Upper lobe of left lung (tissue), 6 donors: ENCODE data around the gene TMED6. TPM values are rescaled to one million over a fixed set of nuclear protein-coding genes. Genes with fewer than 3 reads are reported as not detected.

Source experiments
- ATAC-seq, 2 donors: fragments of 200-7000 bp; cut with Tn5 transposase; one replicate each; pipeline ENCODE4 v1.9.1; 2022; ENCODE audit warnings: mild to moderate bottlenecking in 2 of 2, moderate library complexity in 2 of 2; ENCODE audit not compliant: low FRiP score in 2 of 2
- DNase-seq, 2 donors: peaks; one replicate each; pipeline ENCODE4 v3.0.0-alpha.2; 2019 to 2020
- H3K27ac ChIP-seq, 4 donors: fragments of 200-600 bp; sonication (generic); one replicate each; pipeline ENCODE4 v1.5.1; 2016 to 2019
- H3K27me3 ChIP-seq, 4 donors: fragments of 200-600 bp; sonication (generic); one replicate each; pipeline ENCODE4 v1.5.1; 2017 to 2019
- H3K36me3 ChIP-seq, 4 donors: fragments of 200-600 bp; sonication (generic); one replicate each; pipeline ENCODE4 v1.5.1; 2016 to 2019
- H3K4me1 ChIP-seq, 4 donors: fragments of 200-600 bp; sonication (generic); one replicate each; pipeline ENCODE4 v1.5.1; 2018 to 2019
- H3K4me3 ChIP-seq, 4 donors: fragments of 200-600 bp; sonication (generic); one replicate each; pipeline ENCODE4 v1.5.1; 2017 to 2019; ENCODE audit warnings: mild to moderate bottlenecking in 2 of 4, moderate library complexity in 1 of 4
- H3K9me3 ChIP-seq, 4 donors: fragments of 200-600 bp; sonication (generic); one replicate each; pipeline ENCODE4 v1.5.1; 2018 to 2019
- CTCF ChIP-seq, 6 experiments: fragments of 450-650 bp in 4 of 6; fragments of 200-600 bp in 2 of 6; sonication (generic) in 2 of 6; IDR thresholded peaks; one replicate each; pipeline ENCODE4 v1.5.1; 2016 to 2019; ENCODE audit warnings: antibody characterized with exemption in 6 of 6
- EP300 ChIP-seq, 4 donors: sonication (generic); formaldehyde crosslinking; IDR thresholded peaks; one replicate each; pipeline ENCODE4 v1.5.1; 2017; ENCODE audit warnings: antibody characterized with exemption in 4 of 4, control low read depth in 2 of 4
- POLR2A ChIP-seq, 4 donors: fragments of 450-650 bp; IDR thresholded peaks; one replicate each; pipeline ENCODE4 v1.5.1; 2016 to 2017; ENCODE audit warnings: antibody characterized with exemption in 4 of 4, mild to moderate bottlenecking in 2 of 4
- POLR2AphosphoS5 ChIP-seq, 2 donors: sonication (generic); formaldehyde crosslinking; IDR thresholded peaks; one replicate each; pipeline ENCODE4 v1.5.1; 2017; ENCODE audit warnings: antibody characterized with exemption in 2 of 2
- WGBS, 2 donors: methylation state at CpG; one replicate each; pipeline ENCODE4 v1.1.5; 2017 to 2018; 5-methylcytosine and 5-hydroxymethylcytosine counted together
- total RNA-seq, 6 donors: library from RNA; depleted of rRNA in 4 of 6; stranded (reverse); fragments of >200 nt in 4 of 6; gene quantifications; one replicate each; pipeline versions ENCODE4 v1.1.0 to v1.2.1, GENCODE V29; 2016 to 2021
- donor health status: DM: no; HTN: no; CAD: no; lungs with moderate emphysema.
- donor health status: DM: no; HTN: yes; CAD: no; lungs with severe emphysema.

Gene TMED6
- total RNA-seq, 6 donors from 2014 or later: 0.43 to 2.6 (median 1.1) TPM; not detected in 2

- no peaks in the 10 kb centered on the region for H3K9me3 ChIP-seq
- no peaks in the 10 kb centered on the region for H3K27me3 ChIP-seq
- ATAC-seq (no peak), DNase-seq (no peak)
- H3K36me3 ChIP-seq: peaks cover 7 to 68% (median 29%) of the 10 kb centered on the region in 4 donors
- no peak overlapping the region for H3K4me3 ChIP-seq
- H3K27ac ChIP-seq: no peak overlapping the region
- no peak for TF ChIP-seq EP300 (IDR thresholded peaks at IDR 0.05)
- TF ChIP-seq POLR2A (IDR thresholded peaks at IDR 0.05): no peak
- TF ChIP-seq POLR2AphosphoS5 (IDR thresholded peaks at IDR 0.05): no peak
- TF ChIP-seq CTCF (IDR thresholded peaks at IDR 0.05): no peak
- WGBS, 2 donors: 94 to 98% methylated on average over 2 of the region's 2 CpGs
- peaks cover 11 to 38% (median 19%) of the 10 kb centered on the region in 4 donors for H3K4me1 ChIP-seq
Observed at GRCh38 chr16:69382421-69382820, 30.8 kb upstream of the TMED6 start.

GRCh38 chr16:69381231-69381630 is 29.6 kb upstream of the TMED6 start:
- H3K27me3 ChIP-seq: no peaks in the 10 kb centered on the region
- ATAC-seq (no peak), DNase-seq (no peak)
- WGBS, 2 donors: 13 to 58% methylated on average over 2 of the region's 2 CpGs
- peaks cover 11 to 34% (median 16%) of the 10 kb centered on the region in 4 donors for H3K4me1 ChIP-seq
- no peaks in the 10 kb centered on the region for H3K9me3 ChIP-seq
- peaks cover 7 to 73% (median 29%) of the 10 kb centered on the region in 4 donors for H3K36me3 ChIP-seq
- no peak overlapping the region for H3K27ac ChIP-seq
- no peak overlapping the region for H3K4me3 ChIP-seq
- TF ChIP-seq POLR2AphosphoS5 (IDR thresholded peaks at IDR 0.05): no peak

- TF ChIP-seq CTCF (IDR thresholded peaks at IDR 0.05) (no peak), POLR2A (IDR thresholded peaks at IDR 0.05) (no peak), POLR2AphosphoS5 (IDR thresholded peaks at IDR 0.05) (no peak), EP300 (IDR thresholded peaks at IDR 0.05) (no peak)
- Histone ChIP-seq H3K36me3 (peaks cover 7 to 68% (median 29%) of the 10 kb centered on the region in 4 donors), H3K9me3 (no peaks in the 10 kb centered on the region), H3K4me3 (no peak overlapping the region), H3K27ac (peak overlapping the region in 1 of 4 donors; percentile 53), H3K27me3 (no peaks in the 10 kb centered on the region), H3K4me1 (peaks cover under 1 to 15% (median 5%) of the 10 kb centered on the region in 4 donors)
- DNase-seq (no peak), ATAC-seq (no peak)
- 55 to 76% methylated on average over 1 of the region's 1 CpG for WGBS, 2 donors
Observed at GRCh38 chr16:69378760-69379159, 27.2 kb upstream of the TMED6 start.

GRCh38 chr16:69378036-69378435 is 26.4 kb upstream of the TMED6 start:
- H3K27me3 ChIP-seq: no peaks in the 10 kb centered on the region
- ATAC-seq: no peak
- H3K4me1 ChIP-seq: peaks cover 0 to 12% (median 5%) of the 10 kb centered on the region in 4 donors
- DNase-seq: no peak
- no peaks in the 10 kb centered on the region for H3K9me3 ChIP-seq
- H3K27ac ChIP-seq: peak overlapping the region in 1 of 4 donors; percentile 53
- TF ChIP-seq POLR2AphosphoS5 (IDR thresholded peaks at IDR 0.05): no peak
- no peak overlapping the region for H3K4me3 ChIP-seq
- WGBS, 2 donors: 82 to 100% methylated on average over 1 of the region's 1 CpG
- H3K36me3 ChIP-seq: peaks cover 2 to 61% (median 25%) of the 10 kb centered on the region in 4 donors

- no peaks in the 10 kb centered on the region for H3K27me3 ChIP-seq
- no peak overlapping the region for H3K27ac ChIP-seq
- DNase-seq (no peak), ATAC-seq (no peak)
- TF ChIP-seq POLR2AphosphoS5 (IDR thresholded peaks at IDR 0.05): no peak
- TF ChIP-seq POLR2A (IDR thresholded peaks at IDR 0.05): no peak
- TF ChIP-seq CTCF (IDR thresholded peaks at IDR 0.05): no peak
- TF ChIP-seq EP300 (IDR thresholded peaks at IDR 0.05): no peak
- H3K9me3 ChIP-seq: no peaks in the 10 kb centered on the region
- peaks cover 0 to 5% (median 2%) of the 10 kb centered on the region in 4 donors for H3K4me1 ChIP-seq
- peaks cover 0 to 57% (median 24%) of the 10 kb centered on the region in 4 donors for H3K36me3 ChIP-seq
- H3K4me3 ChIP-seq: no peak overlapping the region
- WGBS, 2 donors: 95 to 98% methylated on average over 10 of the region's 10 CpGs
Observed at GRCh38 chr16:69376393-69377059, 24.9 kb upstream of the TMED6 start.

- Histone ChIP-seq H3K36me3 (peaks cover 13 to 57% (median 32%) of the 10 kb centered on the region in 4 donors), H3K27me3 (no peaks in the 10 kb centered on the region), H3K27ac (no peak overlapping the region), H3K9me3 (no peaks in the 10 kb centered on the region), H3K4me1 (no peaks in the 10 kb centered on the region), H3K4me3 (no peak overlapping the region)
- ATAC-seq: no peak
- no peak for DNase-seq
- TF ChIP-seq EP300 (IDR thresholded peaks at IDR 0.05) (no peak), POLR2A (IDR thresholded peaks at IDR 0.05) (no peak), POLR2AphosphoS5 (IDR thresholded peaks at IDR 0.05) (no peak), CTCF (IDR thresholded peaks at IDR 0.05) (no peak)
- WGBS, 2 donors: 94 to 100% methylated on average over 1 of the region's 1 CpG
Observed at GRCh38 chr16:69373019-69373418, 21.4 kb upstream of the TMED6 start.
